C1 segment of cervical spinal cord (tissue), 14 donors: ENCODE results near the gene POLR2C.
"Not testable (repeated sequence)": the region's sequence is repeated elsewhere in the genome, so short reads cannot be mapped to it uniquely, and the experiment has no call there.

Source experiments
- DNase-seq, 14 donors: peaks; one replicate each; lab custom pipeline; 2025; lab: John Stamatoyannopoulos, UW

Gene POLR2C

GRCh38 chr16:57479205-57479975 is 16.9 kb downstream of the POLR2C start:
- DNase-seq = peak in 1 of 14 donors; percentile 60

- DNase-seq = no peak
Measured at GRCh38 chr16:57479976-57480753, 17.7 kb downstream of the POLR2C start.

DNA sequence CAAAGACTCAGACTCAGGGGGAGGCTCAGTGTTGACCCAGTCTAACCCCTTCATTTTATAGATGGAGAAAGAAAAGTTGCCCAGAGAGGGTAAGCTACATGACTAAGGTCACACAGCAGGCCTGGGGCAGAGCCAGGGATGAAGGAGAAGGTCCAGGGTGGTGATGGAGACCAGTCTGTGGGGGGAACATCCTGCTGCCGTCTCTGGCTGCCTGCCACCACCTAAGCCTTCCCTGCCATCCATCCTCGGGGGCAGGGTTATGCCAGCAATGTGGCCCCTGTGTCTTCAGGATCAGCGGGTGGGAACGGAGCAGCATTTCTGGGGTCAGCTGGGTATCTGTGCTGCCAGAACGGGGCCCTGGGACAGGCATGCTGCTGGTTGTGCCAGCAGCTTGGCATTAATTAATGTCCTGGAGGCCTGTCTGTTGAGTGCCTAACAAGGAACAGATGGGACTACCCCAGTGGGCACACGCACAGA is 18.3 kb downstream of the POLR2C start:
- DNase-seq = peak in 1 of 14 donors; percentile 71

- DNase-seq = no peak
Measured at GRCh38 chr16:57481421-57481820, 18.9 kb downstream of the POLR2C start.

DNA sequence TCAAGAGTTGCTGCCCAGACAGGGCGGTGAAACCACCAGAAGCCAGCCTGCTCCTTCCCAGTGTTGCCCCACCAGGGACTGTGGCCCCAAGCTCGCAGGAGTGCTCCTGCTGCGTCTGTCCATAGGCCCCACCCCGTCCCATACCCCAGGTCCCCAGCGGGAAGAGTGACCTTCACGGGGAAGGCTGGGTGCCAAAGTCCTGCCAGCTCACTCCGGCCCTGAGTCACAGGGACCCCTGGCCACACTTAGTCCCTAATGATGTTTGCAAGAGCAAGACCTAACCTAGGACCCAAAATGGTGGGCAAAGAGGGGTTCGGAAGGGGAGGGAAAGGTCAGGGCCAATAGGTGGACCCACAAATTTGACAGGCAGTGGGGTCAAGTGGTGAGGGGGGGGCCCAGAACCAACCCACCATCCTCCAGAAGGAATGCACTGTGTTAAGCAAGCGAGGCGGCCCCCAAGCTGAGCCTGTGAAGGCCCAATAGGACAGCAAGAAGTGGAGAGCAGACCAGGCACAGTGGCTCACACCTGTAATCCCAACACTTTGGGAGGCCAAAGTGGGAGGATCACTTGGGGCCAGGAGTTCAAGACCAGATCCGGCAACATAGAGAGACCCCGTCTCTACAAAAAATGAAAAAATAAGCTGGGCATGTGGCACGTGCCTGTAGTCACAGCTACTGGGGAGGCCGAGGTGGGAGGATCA is 20.5 kb downstream of the POLR2C start:
- no peak for DNase-seq

DNA sequence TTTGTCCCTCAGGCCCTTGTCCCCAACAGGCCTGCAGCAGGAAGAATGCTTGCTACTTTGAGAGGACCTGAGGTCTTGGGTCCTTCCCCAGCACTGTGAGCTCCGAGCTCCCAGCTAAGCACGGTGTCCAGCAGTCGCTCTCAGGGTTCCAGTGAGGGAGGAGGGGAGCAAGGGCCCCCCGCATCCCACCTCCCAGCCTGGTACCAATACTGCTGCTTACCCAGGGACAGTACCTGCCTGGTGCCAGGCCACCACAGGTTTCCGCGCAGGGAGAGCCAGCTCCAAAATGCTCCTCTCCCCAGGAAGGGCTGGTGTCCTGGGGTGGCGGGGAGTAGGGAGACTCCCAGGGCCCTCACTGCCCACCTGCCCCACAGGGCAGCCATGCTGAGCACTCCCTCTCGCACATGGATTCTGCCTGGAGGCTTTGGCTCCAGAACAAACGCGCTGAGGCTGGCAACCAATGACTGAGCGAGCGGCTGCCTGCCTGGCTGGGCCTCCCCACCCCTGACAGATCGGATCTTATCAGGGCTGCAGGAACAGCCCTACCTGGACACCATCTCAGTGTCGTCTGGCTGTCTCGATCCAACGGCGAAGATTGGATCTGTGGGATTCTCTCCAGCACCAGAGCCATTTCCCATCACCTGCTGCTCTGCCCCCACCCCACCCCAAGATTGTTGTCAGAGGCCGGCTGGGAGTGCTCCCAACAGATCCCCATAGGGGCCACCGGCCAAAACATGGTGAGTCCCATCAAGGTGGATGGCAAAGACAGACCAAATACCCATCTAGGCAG is 21.4 kb downstream of the POLR2C start:
- DNase-seq = peak in 2 of 14 donors; percentile 37 to 84

DNA sequence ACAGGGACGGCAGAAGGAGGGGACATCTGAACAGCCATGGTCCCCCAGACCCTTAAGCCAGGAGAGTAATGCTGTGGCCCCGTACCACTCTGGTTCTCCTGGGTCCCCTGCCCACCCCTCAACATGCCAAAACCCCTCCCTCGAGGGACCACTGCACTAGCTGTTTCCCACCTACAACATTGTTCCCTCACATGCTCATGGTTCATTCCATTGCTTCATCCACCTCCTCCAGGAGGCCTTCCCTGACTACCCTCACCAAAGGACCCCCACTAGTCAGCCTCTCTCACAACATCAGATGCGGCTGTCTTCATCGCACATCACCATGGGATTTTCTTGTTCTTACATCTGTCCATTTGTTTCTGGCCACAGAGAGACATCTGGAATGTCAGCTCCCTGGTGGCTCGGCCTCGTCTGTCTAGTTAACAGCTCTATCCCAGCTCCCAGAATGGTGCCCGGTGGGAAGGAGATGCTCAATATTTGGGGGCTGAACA is 22.1 kb downstream of the POLR2C start:
- no peak for DNase-seq

- peak in 1 of 14 donors; percentile 45 for DNase-seq
Measured at GRCh38 chr16:57485091-57485915, 22.8 kb downstream of the POLR2C start.

DNA sequence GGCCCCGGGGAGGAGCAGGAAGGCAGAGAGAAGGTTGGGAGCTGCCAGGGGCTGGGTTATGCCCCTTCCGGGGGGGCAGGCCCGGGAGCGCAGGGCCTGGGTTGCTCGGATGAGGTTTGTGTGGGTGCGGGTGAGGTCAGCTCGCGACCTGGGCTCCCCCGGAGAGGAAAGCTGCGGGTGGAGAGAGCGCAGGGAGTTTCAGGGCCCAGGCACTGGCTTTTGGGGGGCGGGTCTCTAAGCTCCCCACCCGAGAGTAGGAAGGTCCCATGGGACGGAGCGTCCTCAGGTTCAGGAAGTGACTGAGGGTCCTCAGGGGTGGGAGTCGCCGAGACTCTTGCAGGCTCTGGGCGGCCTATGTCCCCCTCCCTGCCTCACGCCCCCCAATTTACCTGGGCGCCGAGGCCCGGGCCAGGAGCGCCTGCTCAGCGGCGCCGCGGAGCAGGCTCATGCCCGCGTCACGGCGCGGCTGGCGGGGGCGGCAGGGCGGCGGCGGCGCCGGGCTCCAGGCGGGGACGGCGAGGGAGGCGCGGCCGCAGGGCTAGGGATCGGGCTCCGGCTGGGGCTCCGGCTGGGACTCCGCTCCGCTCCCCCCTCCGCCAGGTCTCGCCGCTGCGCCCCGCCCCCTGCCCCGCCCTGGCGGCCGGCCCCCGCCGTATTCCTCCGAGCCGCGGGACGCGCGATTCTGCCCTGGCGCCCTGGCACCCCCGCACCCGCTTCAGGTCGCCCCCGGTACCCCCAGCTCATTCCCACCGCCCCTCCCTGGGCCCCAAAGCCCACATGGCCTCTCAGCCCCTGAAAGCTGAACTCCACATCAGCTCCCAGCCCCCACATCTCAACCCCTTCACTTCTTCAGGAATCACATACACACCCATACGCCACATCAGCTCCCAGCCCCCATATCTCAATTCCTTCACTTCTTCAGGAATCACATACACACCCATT is 23.7 kb downstream of the POLR2C start, which contains the start of gene DOK4:
DOK4 (minus strand) TSS at position 578 of the 942 bp plus-strand sequence. CDS start 6,986 bp downstream, outside the sequence.
- peak in 7 of 14 donors; percentile 21 to 71 (median 39) for DNase-seq

- DNase-seq = no peak
Measured at GRCh38 chr16:57486858-57487834, 24.7 kb downstream of the POLR2C start.

GRCh38 chr16:57489229-57489628 is 26.8 kb downstream of the POLR2C start:
- no peak for DNase-seq

- DNase-seq = no peak
Measured at GRCh38 chr16:57493767-57494166, 31.3 kb downstream of the POLR2C start.

GRCh38 chr16:57497121-57497520 is 34.6 kb downstream of the POLR2C start:
- no peak for DNase-seq

DNA sequence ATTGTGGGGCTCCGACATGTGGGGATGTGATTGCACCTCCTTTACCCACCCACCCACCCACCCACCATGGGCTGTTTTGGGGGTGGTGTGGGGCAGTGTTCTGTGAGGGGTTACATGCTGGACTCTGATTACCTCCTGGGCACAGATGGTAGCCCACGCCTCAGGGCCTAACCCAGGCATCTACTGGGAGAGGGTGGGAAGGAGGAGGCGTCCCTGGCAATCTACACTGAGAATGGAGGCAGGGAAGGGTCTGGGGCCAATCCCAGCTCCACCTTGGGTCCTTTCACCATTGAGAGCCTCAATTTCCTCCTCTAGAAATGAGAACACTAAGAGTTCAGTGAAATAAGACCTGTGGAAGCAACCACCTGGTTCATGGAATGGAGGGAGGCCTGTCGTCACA is 35.6 kb downstream of the POLR2C start:
- DNase-seq = no peak

DNA sequence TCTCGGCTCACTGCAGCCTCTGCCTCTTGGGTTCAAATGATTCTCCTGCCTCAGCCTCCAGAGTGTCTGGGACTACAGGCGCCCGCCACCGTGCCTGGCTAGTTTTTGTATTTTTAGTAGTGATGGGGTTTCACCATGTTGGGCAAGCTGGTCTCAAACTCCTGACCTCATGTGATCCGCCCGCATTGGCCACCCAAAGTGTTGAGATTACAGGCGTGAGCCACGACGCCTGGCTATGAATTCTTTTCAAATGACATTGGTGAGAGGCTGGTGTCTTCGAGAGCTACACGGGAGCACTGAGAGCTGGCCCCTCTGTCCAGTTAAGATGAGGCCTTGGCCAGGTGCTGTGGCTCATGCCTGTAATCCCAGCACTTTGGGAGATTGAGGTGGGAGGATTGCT is 37.5 kb downstream of the POLR2C start:
- DNase-seq = not testable (repeated sequence)

DNA sequence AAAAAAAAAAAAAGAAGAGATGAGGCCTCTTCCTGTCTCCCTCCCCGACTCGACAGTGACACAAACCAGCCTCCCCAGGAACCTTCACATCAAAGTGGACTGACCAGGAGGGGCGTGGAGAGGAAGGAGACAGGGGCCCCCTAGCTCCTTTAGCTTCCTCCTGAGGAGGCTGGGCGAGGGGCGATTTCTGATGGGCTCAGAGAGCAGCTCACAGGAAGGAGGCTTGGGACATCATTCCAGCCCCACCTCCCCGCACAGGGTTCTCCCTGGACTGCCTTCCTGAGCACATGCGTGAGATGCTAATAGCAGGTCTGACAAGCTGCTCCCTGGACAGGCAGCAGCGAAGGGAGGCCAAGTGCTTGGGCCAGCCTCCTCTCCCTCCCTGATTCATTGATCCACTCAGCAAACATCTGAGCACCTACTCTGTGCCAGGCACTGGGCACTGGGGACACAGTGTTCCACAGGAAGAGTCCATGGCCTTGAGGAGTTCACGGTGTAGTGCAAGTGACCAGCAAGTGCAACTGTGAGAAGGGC is 38.2 kb downstream of the POLR2C start:
- DNase-seq = no peak

DNA sequence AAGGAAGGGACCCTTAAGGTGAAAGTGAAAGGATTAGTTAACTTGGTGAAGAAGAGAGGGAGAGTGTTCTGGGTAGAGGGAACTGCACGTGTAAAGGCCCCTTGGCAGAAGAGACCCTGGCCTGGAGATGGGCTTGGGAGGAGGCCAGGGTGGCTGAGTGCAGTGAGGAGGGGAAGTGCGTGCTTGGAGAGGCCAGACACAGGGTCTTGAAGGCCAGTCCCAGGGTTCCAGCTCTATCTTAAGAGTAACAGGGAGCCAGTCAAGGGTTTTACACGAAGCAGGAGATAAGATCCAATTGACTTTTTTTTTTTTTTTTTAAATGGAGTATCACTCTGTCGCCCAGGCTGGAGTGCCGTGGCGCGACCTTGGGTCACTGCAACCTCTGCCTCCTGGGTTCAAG is 39.0 kb downstream of the POLR2C start:
- no peak for DNase-seq
